PC-3 (cell line): ENCODE data around the gene UTP20.

Source experiments
- CTCF ChIP-seq: fragments of 300-600 bp; sonication (generic); conservative IDR thresholded peaks from 2 replicates; pipeline ENCODE4 v1.5.1; 2017; ENCODE audit warnings: antibody characterized with exemption, low read depth, mild to moderate bottlenecking, low read length
- EZH2 ChIP-seq: fragments of 300-600 bp; sonication (generic); IDR thresholded peaks from one replicate; pipeline ENCODE4 v1.6.1; 2017; ENCODE audit warnings: antibody characterized with exemption, mild to moderate bottlenecking, low read length; ENCODE audit not compliant: unreplicated experiment
- EZH2phosphoT487 ChIP-seq: fragments of 300-600 bp; sonication (generic); IDR thresholded peaks from 2 replicates; pipeline ENCODE4 v1.6.1; 2018; ENCODE audit warnings: mild to moderate bottlenecking, antibody characterized with exemption, low read length, borderline replicate concordance

- TF ChIP-seq EZH2phosphoT487 (no peak), CTCF (no peak), EZH2 (no peak)
These were observed 99.2 kb downstream of the UTP20 start for GRCh38 chr12:101379149-101379548.
